ENCODE measurements around the gene ABCA10.

ABCA10 gene

DNA sequence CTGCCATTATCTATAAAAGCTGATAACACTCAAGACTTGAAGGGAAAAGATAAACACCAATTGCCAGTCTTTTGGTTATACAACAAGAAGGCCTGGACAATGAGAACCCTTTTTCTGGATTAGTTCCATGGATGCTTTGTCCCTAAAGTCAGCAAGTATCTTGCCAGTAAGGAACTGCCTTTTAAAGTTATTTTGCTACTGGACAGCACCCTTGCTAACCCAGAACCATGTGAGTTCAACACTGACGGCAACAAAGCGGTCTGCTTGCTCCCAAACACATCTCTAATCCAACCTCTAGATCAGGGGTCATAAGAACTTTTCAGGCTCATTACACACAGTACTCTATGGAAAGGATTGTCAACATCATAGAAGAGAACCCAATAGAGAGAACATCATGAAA is 61.7 kb downstream of the ABCA10 start:
- Histone ChIP-seq H3K27me3 (no peaks in the 10 kb centered on the region), H3K9me3 (no peaks in the 10 kb centered on the region), H3K36me3 (no peaks in the 10 kb centered on the region), H3K4me3 (ENCODE audit: low read depth, low read length) (no peak overlapping the region), H3K4me1 (no peaks in the 10 kb centered on the region)
- TF ChIP-seq, protein P1, sequence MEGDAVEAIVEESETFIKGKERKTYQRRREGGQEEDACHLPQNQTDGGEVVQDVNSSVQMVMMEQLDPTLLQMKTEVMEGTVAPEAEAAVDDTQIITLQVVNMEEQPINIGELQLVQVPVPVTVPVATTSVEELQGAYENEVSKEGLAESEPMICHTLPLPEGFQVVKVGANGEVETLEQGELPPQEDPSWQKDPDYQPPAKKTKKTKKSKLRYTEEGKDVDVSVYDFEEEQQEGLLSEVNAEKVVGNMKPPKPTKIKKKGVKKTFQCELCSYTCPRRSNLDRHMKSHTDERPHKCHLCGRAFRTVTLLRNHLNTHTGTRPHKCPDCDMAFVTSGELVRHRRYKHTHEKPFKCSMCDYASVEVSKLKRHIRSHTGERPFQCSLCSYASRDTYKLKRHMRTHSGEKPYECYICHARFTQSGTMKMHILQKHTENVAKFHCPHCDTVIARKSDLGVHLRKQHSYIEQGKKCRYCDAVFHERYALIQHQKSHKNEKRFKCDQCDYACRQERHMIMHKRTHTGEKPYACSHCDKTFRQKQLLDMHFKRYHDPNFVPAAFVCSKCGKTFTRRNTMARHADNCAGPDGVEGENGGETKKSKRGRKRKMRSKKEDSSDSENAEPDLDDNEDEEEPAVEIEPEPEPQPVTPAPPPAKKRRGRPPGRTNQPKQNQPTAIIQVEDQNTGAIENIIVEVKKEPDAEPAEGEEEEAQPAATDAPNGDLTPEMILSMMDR (IDR thresholded peaks at IDR 0.05; ENCODE audit: low read depth, low read length), result no peak
- no peak for DNase-seq

DNA sequence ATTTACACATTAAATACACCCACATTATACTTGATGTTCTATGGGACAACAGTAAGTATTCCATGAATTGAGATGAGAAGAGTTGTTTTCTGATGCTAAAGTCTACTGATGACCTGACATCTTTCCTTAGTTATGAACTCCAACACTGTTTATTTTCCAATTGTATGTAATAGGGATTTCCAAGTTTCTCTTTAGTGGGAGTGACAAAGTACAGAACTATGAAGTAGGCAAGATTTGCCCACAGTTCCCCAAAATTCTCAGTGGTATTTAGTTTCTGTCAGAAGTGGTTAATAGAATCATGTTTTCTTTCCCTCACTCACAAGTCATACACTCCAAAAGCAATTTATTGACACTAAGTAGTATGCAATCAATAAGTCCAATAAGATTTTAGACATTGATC is 64.4 kb downstream of the ABCA10 start:
- no peak for DNase-seq
- H3K4me1 ChIP-seq, result no peaks in the 10 kb centered on the region
- TF ChIP-seq, protein P1 (IDR thresholded peaks at IDR 0.05; ENCODE audit: low read depth, low read length), result no peak

DNA sequence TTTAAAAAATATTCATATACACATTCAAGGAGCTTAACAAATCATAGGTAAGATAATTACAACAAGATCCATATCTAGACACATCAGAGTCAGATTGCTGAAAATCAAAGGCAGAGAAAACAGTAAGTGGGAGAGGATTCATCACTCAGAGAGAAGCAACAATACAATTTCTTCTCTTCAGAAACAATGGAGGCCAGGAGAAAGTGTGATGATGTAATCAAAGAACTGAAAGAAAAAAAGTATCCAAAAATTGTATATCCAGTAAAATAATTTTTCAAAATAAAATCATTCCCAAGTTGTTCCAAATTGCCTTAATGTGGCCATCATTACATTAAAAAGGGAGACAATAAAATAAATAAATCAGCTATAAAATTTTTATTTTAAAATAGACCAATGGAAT is 69.2 kb downstream of the ABCA10 start:
- TF ChIP-seq, protein P1 (IDR thresholded peaks at IDR 0.05; ENCODE audit: low read depth, low read length), result no peak
- Histone ChIP-seq H3K9me3 (no peaks in the 10 kb centered on the region), H3K4me3 (ENCODE audit: low read depth, low read length) (no peak overlapping the region), H3K4me1 (no peaks in the 10 kb centered on the region), H3K27me3 (no peaks in the 10 kb centered on the region), H3K36me3 (no peaks in the 10 kb centered on the region)
- no peak for DNase-seq

More for the DNA sequence above, 64.4 kb downstream of the ABCA10 start:
- Histone ChIP-seq H3K36me3 (no peaks in the 10 kb centered on the region), H3K4me3 (ENCODE audit: low read depth, low read length) (no peak overlapping the region), H3K9me3 (no peaks in the 10 kb centered on the region), H3K27me3 (no peaks in the 10 kb centered on the region)

DNA sequence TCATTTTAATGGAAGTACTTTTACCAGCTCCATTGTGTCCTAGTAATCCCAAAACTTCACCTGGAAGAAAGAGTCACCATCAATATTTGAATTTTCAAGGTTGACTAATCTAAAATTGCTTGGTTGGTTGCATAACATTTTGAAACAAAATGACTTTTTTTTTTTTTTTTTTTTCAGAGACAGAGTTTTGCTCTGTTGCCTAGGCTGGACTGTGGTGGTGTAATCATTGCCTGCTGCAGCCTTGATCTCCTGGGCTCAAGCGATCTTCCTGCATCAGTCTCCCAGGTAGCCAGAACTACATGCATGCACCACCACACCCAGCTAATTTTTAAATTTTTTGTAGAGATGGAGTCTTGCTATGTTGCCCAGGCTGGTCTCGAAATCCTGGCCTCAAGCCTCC is 74.4 kb downstream of the ABCA10 start:
- TF ChIP-seq, protein P1 (IDR thresholded peaks at IDR 0.05; ENCODE audit: low read depth, low read length), result no peak
- no peak for DNase-seq
- H3K36me3 ChIP-seq, result no peaks in the 10 kb centered on the region
- H3K4me1 ChIP-seq, result no peaks in the 10 kb centered on the region
- H3K4me3 ChIP-seq (ENCODE audit: low read depth, low read length), result no peak overlapping the region
- no peaks in the 10 kb centered on the region for H3K9me3 ChIP-seq
- no peaks in the 10 kb centered on the region for H3K27me3 ChIP-seq

DNA sequence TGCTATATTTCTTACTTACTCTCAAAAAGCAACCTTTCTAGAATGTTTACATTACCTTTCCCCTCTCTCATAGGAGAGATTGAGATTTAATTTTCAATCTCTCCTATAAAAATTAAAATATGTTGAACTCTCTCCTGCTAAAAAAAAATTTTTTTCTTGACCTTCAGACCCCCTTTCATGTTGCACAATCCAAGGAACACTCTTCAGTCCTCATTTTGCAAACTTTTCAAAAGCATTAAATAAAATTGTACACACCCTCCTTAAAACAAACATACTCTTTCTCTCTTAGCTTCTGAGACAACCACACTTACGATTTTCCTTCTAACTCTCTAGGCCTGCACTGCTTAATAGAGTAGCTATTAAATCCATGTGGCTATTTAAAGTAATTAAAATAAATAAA is 78.3 kb downstream of the ABCA10 start:
- Histone ChIP-seq H3K27me3 (no peaks in the 10 kb centered on the region), H3K9me3 (no peaks in the 10 kb centered on the region), H3K4me1 (no peaks in the 10 kb centered on the region), H3K4me3 (ENCODE audit: low read depth, low read length) (no peak overlapping the region), H3K36me3 (no peaks in the 10 kb centered on the region)
- DNase-seq, result no peak
- TF ChIP-seq, protein P1 (IDR thresholded peaks at IDR 0.05; ENCODE audit: low read depth, low read length), result no peak

DNA sequence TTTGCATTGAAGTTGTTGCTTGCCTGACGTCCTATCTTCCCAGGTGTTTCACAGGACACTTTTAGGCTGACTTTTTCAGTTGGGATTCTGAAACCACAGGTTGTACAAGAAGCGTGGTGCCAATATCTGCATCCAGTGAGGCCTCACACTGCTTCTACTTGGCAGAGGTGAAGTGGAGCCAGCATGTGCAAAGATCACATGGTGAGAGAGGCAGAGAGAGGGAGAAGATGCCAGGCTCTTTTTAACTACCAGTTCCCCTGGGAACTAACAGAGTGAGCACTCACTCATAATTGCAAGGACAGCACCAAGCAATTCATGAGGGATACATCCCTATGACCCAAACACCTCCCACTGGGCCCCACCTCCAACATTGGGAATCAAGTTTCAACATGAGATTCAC is 81.2 kb downstream of the ABCA10 start:
- Histone ChIP-seq H3K27me3 (no peaks in the 10 kb centered on the region), H3K36me3 (no peaks in the 10 kb centered on the region), H3K4me3 (ENCODE audit: low read depth, low read length) (no peak overlapping the region), H3K9me3 (no peaks in the 10 kb centered on the region), H3K4me1 (no peaks in the 10 kb centered on the region)
- TF ChIP-seq, protein P1 (IDR thresholded peaks at IDR 0.05; ENCODE audit: low read depth, low read length), result no peak
- no peak for DNase-seq

All from BE2C (cell line).